OCI-M2 (cell line): ENCODE data around the gene METAP2.
"Not testable (repeated sequence)": the region's sequence is repeated elsewhere in the genome, so short reads cannot be mapped to it uniquely, and the experiment has no call there.

Experiments used
- DNase-seq: peaks from one replicate; lab custom pipeline; 2025; ENCODE audit not compliant: unreplicated experiment; lab: John Stamatoyannopoulos, UW

METAP2 gene

GRCh38 chr12:95462081-95462480, 11.9 kb upstream of the METAP2 start:
- DNase-seq = no peak

GRCh38 chr12:95462551-95462950, 11.4 kb upstream of the METAP2 start:
- DNase-seq = no peak

DNA sequence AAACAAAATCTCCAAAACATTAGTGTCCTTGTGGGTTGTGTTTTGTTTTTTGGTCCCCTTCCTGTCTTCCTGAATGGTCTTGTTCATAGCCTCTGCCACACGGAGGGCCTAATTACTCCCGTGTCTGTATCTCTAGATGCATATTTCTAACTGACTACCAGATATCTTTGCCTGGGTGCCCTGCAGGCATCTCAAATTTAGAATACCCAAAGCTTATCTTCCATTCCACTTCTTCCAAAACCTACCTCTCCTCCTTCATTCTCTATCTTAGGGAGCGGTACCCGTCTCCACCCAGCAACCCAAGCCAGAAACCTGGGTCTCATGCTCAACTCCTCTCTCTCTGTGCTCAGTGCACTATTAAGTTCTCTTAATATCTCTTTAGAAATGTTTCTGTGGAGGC, 10.9 kb upstream of the METAP2 start:
- DNase-seq = peak; percentile 37

DNA sequence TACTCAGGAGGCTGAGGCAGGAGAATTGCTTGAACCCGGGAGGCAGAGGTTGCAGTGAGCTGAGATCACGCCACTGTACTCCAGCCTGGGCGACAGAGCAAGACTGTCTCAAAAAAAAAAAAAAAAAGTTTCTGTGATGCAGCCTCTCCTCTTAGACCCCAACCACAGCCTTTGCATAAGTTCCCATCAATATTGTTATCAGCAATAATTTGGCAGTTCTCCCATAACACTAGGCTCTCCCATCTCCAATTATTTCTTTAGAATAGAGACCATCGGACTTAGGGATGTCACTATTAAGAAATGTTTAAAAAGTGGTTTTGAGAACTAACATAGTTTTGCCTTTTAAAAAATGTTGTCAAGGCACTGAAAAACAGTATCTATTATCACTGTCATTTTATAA, 10.2 kb upstream of the METAP2 start:
- DNase-seq = not testable (repeated sequence)

DNA sequence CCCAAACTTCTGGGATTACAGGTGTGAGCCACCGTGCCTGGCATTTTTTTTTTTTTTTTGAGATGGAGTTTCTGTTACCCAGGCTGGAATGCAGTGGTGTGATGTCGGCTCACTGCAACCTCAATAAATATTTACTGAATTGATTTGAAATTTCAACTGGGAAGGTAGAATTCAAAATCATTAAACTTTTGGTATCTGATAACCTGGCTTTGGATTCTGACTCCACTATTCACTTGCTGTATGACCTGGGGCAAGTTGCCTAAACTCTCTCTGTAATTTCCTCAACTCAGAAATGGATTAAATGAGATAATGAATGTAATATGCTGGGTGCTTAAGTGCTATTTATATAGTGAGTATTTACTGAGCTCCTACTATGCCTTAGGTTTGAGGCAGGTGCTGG, 8.7 kb upstream of the METAP2 start:
- DNase-seq = no peak

- DNase-seq = no peak
Observed at GRCh38 chr12:95470300-95470699, 3.7 kb upstream of the METAP2 start.

GRCh38 chr12:95473231-95473883, 595 bp upstream of the METAP2 start:
- DNase-seq = no peak

- DNase-seq = no peak
Observed at GRCh38 chr12:95474660-95474958, 657 bp downstream of the METAP2 start.

- no peak for DNase-seq
Observed at GRCh38 chr12:95480230-95480629, 6.3 kb downstream of the METAP2 start.

DNA sequence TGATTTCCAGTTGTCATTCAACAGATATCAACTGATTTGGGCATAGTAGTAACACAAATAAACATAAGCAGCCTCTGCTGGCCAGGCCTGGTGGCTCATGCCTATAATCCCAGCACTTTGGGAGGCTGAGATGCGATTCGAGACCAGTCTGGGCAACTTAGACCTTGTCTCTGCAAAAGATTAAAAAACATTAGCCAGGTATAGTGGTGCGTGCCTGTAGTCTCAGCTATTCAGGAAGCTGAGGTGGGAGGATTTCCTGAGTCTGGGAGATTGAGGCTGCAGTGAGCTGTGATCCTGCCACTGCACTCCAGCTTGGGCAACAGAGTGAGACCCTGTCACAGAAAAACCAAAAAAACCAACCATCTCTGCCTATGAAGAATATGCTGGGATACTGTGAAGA, 7.1 kb downstream of the METAP2 start:
- DNase-seq = no peak

GRCh38 chr12:95481888-95482287, 7.9 kb downstream of the METAP2 start:
- DNase-seq = no peak

DNA sequence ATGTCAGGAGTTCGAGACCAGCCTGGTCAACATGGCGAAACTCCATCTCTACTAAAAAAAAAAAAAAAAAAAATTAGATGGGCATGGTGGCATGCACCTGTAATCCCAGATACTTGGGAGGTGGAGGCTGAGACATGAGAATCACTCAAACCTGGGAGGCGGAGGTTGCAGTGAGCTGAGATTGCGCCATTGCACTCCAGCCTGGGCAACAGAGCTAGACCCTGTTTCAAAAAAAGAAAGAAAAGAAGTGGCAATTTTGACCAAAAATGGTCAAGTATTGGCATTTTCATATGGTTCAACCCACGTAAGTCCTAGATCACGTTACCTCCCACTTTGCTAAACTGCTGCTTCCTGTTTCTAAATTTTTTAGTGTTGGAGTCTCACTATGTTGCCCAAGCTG, 8.6 kb downstream of the METAP2 start:
- not testable (repeated sequence) for DNase-seq

DNA sequence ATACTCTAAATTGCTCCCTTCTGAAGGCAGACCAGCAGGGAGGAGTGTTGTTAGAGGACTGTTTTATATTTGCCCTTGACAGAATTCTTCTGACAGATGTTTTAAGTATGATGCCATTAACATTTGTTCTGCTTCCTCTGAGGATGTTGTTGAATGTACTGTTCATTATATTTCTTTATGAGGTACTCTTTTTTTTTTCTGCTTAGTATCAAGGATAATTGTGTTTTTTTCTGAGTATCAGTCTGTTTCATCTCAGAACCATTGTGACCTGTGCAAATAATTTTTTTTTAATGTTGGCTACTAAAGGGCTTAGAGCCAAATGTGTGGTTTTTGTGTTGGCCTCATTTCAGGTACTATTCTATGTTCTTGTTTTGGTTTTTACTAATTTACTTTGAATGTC, 10.6 kb downstream of the METAP2 start:
- no peak for DNase-seq

GRCh38 chr12:95487024-95487423, 13.1 kb downstream of the METAP2 start:
- DNase-seq = no peak

DNA sequence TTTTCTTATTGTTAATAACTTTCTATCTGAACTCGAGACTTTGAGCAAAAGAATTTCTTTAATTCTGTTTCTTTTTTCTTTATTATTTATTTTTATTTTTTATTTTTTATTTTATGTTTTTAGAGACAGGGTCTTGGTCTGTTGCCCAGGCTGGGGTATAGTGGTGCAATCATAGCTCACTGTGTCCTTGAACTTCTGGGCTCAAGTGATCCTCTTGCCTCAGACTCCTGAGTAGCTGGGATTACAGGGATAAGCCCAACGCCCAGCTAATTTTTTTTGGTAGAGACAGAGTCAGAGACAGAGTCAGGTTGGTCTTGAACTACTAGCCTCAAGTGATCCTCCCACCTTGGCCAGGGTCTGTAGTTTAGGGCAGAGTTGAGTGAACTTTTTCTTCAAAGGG, 18.5 kb downstream of the METAP2 start:
- DNase-seq = no peak

GRCh38 chr12:95494888-95495287, 20.9 kb downstream of the METAP2 start:
- DNase-seq = no peak

DNA sequence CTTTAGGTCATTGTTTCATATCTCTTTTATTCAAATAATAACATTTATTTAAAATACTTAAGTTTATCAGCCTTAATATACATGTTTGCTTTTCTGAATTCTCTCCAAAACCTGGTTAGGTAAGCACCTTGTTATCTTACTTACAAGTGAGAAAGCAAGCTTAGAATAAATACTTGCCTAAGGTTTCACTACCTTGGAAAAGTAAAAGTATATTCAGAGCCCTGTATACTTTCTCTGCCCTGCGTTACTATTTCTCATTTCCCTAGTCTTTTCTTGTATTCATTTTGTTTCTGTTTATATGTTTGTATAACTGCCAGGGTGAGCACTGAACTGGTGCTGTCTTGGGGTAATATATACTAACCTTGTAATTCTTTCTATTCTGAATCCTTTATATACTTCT, 21.5 kb downstream of the METAP2 start:
- DNase-seq = no peak

GRCh38 chr12:95497031-95497430, 23.1 kb downstream of the METAP2 start:
- no peak for DNase-seq

GRCh38 chr12:95498968-95499367, 25.0 kb downstream of the METAP2 start:
- no peak for DNase-seq

- DNase-seq = no peak
Observed at GRCh38 chr12:95499772-95500171, 25.8 kb downstream of the METAP2 start.

DNA sequence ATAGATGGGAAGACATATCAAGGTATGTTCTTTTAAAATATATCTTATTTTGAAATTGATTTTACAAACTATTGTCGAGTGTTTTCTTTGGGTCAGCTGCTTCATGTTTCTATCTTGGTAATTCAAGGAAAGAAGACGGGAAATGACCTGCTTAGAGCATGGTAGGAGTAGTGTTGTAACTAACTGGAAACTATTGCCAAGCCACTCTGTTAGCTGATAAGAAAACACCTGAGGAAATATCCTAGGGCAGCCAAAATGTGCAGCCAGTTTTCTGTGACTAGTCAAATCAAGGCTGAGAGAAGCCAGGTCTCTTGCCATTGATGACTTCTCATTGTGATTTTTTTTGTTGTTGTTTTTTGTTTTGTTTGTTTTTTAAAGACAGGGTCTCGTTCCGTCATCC, 30.2 kb downstream of the METAP2 start:
- no peak for DNase-seq

GRCh38 chr12:95505039-95505438, 31.1 kb downstream of the METAP2 start:
- no peak for DNase-seq

GRCh38 chr12:95506707-95507523, 33.0 kb downstream of the METAP2 start:
- DNase-seq = no peak
